Prostate gland (tissue), 2 donors: Measurements from ENCODE around the gene ZXDC.

Source experiments
- CTCF ChIP-seq, 4 experiments: fragments of 200-600 bp in 2 of 4; fragments of 450-650 bp in 2 of 4; sonication (generic) in 2 of 4; IDR thresholded peaks; 1 replicate in 3 of 4; 2 replicates in 1 of 4; pipeline ENCODE4 v1.5.1; 2016 to 2019; ENCODE audit warnings: antibody characterized with exemption in 4 of 4, mild to moderate bottlenecking in 2 of 4, moderate library complexity in 2 of 4
- POLR2A ChIP-seq: fragments of 450-650 bp; IDR thresholded peaks from one replicate; pipeline ENCODE4 v1.6.1; 2016; ENCODE audit warnings: antibody characterized with exemption, mild to moderate bottlenecking

DNA sequence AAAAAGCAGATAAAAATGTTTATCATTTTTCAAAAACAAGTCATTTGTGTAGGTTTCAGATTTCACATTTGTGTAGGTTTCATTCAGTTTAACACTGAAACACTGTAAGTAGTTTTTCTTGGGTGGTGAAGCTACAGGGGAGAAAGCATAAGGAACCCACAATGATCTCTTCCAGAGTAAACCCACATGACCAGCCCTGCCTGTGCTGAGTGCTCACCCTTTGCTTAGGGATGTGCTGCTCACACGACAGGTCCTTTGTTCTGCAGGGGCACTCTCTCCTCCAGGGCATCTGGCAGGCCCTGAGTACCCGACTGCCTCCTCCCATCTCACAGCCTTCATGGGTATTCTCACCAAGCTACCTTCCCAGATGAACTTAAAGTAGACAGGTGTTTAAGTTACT, 28.9 kb downstream of the ZXDC start:
- TF ChIP-seq POLR2A (no peak), CTCF (IDR thresholded peaks at IDR 0.05) (no peak)
